Heart left ventricle (tissue), 13 donors: ENCODE data around the gene VIT.

Source experiments
- CTCF ChIP-seq, 12 donors: fragments of 200-600 bp; sonication (generic) in 4 of 12; IDR thresholded peaks; one replicate each; pipeline versions ENCODE4 v1.5.0 to v1.8.0; 2018 to 2022; ENCODE audit warnings: antibody characterized with exemption in 12 of 12, mild to moderate bottlenecking in 5 of 12
- POLR2A ChIP-seq, 2 donors: fragments of 450-650 bp; IDR thresholded peaks; one replicate each; pipeline ENCODE4 v1.6.1; 2017; ENCODE audit warnings: antibody characterized with exemption in 2 of 2, mild to moderate bottlenecking in 2 of 2, moderate library complexity in 2 of 2
- donor health status: ischemic (EF 13 %, LVEDD 7.1; RV severe dilation, severe dysfunction).
- donor health status: DM: no; HTN: yes; CAD: no.
- donor health status: DM: no; HTN: no; CAD: no.
- donor health status: ischemic (EF 25% LVEDD 6.9; RV normal size, moderate dysfunction).
- donor health status: ischemic (EF 25% LVEDD 5.7; RV mildly dilated, moderate dysfunction).
- donor health status: ischemic (EF 35%, LVEDD 5.7; RV mildly dilated, moderate dysfunction).
- donor health status: nonischemic (EF 11% LVEDD 7.7; RV severe dilation, severe dysfunction).
- donor health status: DM: yes; HTN: yes; CAD: no.
- donor health status: PGD.
- donor health status: ischemic (EF 29% LVEDD 5.4; RV normal size, mild dysfunction).
- donor health status: nonischemic (EF 23%, LVEDD 6.1; RV moderate dilation, normal function).

- TF ChIP-seq CTCF (IDR thresholded peaks at IDR 0.05): no peak
- no peak for TF ChIP-seq POLR2A (IDR thresholded peaks at IDR 0.05)
These were observed 102.2 kb downstream of the VIT start for GRCh38 chr2:36798724-36799123.
